K562 (cell line): Measurements from ENCODE around the gene CACNA2D3. TPM values are rescaled to one million over a fixed set of nuclear protein-coding genes. Genes with fewer than 3 reads are reported as not detected.

ENCODE experiments used
- ATAC-seq: fragments of 200-7000 bp; cut with Tn5 transposase; 3 replicates; pipeline ENCODE4 v1.9.1; 2020; ENCODE audit warnings: moderate library complexity
- BruUV-seq: library from RNA; stranded (reverse); fragments of 400-500 nt; replicated peaks from 2 replicates; lab custom pipeline; 2021; lab: Mats Ljungman, UMichigan
- CTCF ChIA-PET: fragments of 300-600 bp; formaldehyde crosslinking; extraction: SDS; loops from one replicate; lab custom pipeline; 2021; ENCODE audit warnings: low intra/inter-chr PET ratio; lab: Yijun Ruan, JAX
- POLR2A ChIA-PET: fragments of 300-600, 350-650 bp; sonication (Branson Sonifier 250); formaldehyde crosslinking; extraction: SDS; loops from one replicate; lab custom pipeline; 2021; ENCODE audit warnings: antibody characterized with exemption, inconsistent platforms; lab: Yijun Ruan, JAX
- DNase-seq, 4 experiments: peaks; one replicate each; pipeline versions ENCODE4 v3.0.0 to v3.0.0-alpha.2; 2011 to 2018; ENCODE audit warnings: low spot score in 3 of 4, mixed read lengths in 3 of 4; ENCODE audit errors: extremely low read depth in 1 of 4
- FAIRE-seq: peaks from 2 replicates; lab custom pipeline; 2011; peaks lifted over from hg19 to GRCh38; lab: Jason Lieb, UNC
- H2AFZ ChIP-seq: 2 replicates; pipeline ENCODE4 v1.6.0; 2011; ENCODE audit warnings: low read depth, low read length, control low read depth, inconsistent platforms
- H3K27ac ChIP-seq: fragments of 200-600 bp; 3 replicates; pipeline ENCODE4 v1.8.0; 2011; ENCODE audit warnings: low read depth, mild to moderate bottlenecking, control low read depth, inconsistent platforms, low read length, moderate library complexity, mixed read lengths; ENCODE audit errors: extremely low read depth
- H3K27me3 ChIP-seq, 2 experiments: fragments of 300-600 bp in 1 of 2; 2 replicates in 1 of 2; 3 replicates in 1 of 2; pipeline versions ENCODE4 v1.6.0 to v1.8.0; 2011; ENCODE audit warnings: inconsistent platforms in 2 of 2, low read length in 2 of 2, mild to moderate bottlenecking in 1 of 2, mixed read lengths in 1 of 2, moderate library complexity in 1 of 2; ENCODE audit not compliant: control insufficient read depth in 2 of 2, insufficient read depth in 2 of 2
- H3K36me3 ChIP-seq: fragments of 300-600 bp; 3 replicates; pipeline ENCODE4 v1.8.0; 2011; ENCODE audit warnings: mild to moderate bottlenecking, low read length, inconsistent platforms; ENCODE audit not compliant: control insufficient read depth, insufficient read depth
- H3K4me1 ChIP-seq, 2 experiments: fragments of 200-600 bp in 1 of 2; replicated peaks in 1 of 2; 2 replicates in 1 of 2; 3 replicates in 1 of 2; pipeline versions ENCODE4 v1.5.1 to v1.8.0; 2011; ENCODE audit warnings: inconsistent platforms in 2 of 2, low read length in 2 of 2, mild to moderate bottlenecking in 1 of 2, mixed read lengths in 1 of 2, moderate library complexity in 1 of 2; ENCODE audit not compliant: control insufficient read depth in 2 of 2, insufficient read depth in 2 of 2
- H3K4me2 ChIP-seq: 2 replicates; pipeline ENCODE4 v1.6.1; 2011; ENCODE audit warnings: low read length, control low read depth, inconsistent platforms, mixed read lengths; ENCODE audit not compliant: insufficient read depth
- H3K4me3 ChIP-seq: fragments of 200-600 bp; sonication (generic), shearing (Covaris generic); 2 replicates; pipeline ENCODE4 v1.5.1; 2016; ENCODE audit warnings: control low read depth, inconsistent platforms
- H3K79me2 ChIP-seq: fragments of 200-600 bp; 3 replicates; pipeline ENCODE4 v1.8.0; 2011; ENCODE audit warnings: low read length, inconsistent platforms; ENCODE audit not compliant: control insufficient read depth, insufficient read depth
- H3K9ac ChIP-seq, 2 experiments: 2 replicates each; pipeline versions ENCODE4 v1.6.0 to v1.6.1; 2011; ENCODE audit warnings: low read depth in 2 of 2, low read length in 2 of 2, control low read depth in 1 of 2, inconsistent platforms in 1 of 2, mild to moderate bottlenecking in 1 of 2, mixed read lengths in 1 of 2; ENCODE audit not compliant: insufficient read depth in 1 of 2
- H3K9me1 ChIP-seq: one replicate; pipeline ENCODE4 v1.6.0; 2011; ENCODE audit warnings: inconsistent platforms, mild to moderate bottlenecking, low read length, moderate library complexity; ENCODE audit not compliant: control insufficient read depth, insufficient read depth
- H3K9me3 ChIP-seq: replicated peaks from 2 replicates; pipeline ENCODE4 v1.5.1; 2011; ENCODE audit warnings: low read depth, low read length, inconsistent platforms; ENCODE audit not compliant: control insufficient read depth, insufficient read depth
- H4K20me1 ChIP-seq: replicated peaks from 2 replicates; pipeline ENCODE4 v1.6.1; 2011; ENCODE audit warnings: low read length, inconsistent platforms, mixed read lengths; ENCODE audit not compliant: control insufficient read depth, insufficient read depth
- BCOR ChIP-seq: fragments of 450-650 bp; IDR thresholded peaks from 2 replicates; pipeline ENCODE4 v1.6.1; 2016
- E2F3 ChIP-seq: fragments of 250-450 bp; sonication (Bioruptor Pico); IDR thresholded peaks from 2 replicates; pipeline ENCODE4 v1.4.0; 2020; ENCODE audit warnings: mild to moderate bottlenecking
- FUS ChIP-seq: fragments of 200-400 bp; formaldehyde crosslinking; optimal IDR thresholded peaks from 2 replicates; pipeline ENCODE3; 2017; ENCODE audit warnings: low read depth, low read length
- GABPA ChIP-seq: fragments of 200-800 bp; sonication (Bioruptor generic); conservative IDR thresholded peaks from 2 replicates; pipeline ENCODE4 v1.6.1; 2016; ENCODE audit warnings: low read depth, missing genetic modification characterization, missing compliant biosample characterization
- POLR2G ChIP-seq: fragments of 200-400 bp; formaldehyde crosslinking; IDR thresholded peaks from 2 replicates; pipeline ENCODE4 v1.6.1; 2017; ENCODE audit warnings: low read depth, mild to moderate bottlenecking, antibody characterized with exemption, low read length, moderate library complexity
- SAFB2 ChIP-seq: fragments of 200-400 bp; formaldehyde crosslinking; IDR thresholded peaks from 2 replicates; pipeline ENCODE4 v1.6.1; 2018; ENCODE audit warnings: borderline replicate concordance, low read length, low read depth, moderate library complexity; ENCODE audit not compliant: severe bottlenecking
- TBP ChIP-seq: optimal IDR thresholded peaks from 2 replicates; pipeline ENCODE3; 2011; ENCODE audit warnings: low read depth, low read length, improper control_type of control experiment
- ZBTB17 ChIP-seq: fragments of 450-650 bp; formaldehyde crosslinking; IDR thresholded peaks from 2 replicates; pipeline ENCODE4 v1.4.0; 2020; ENCODE audit warnings: mild to moderate bottlenecking
- ZNF134 ChIP-seq: fragments of 250-450 bp; sonication (Bioruptor Pico); conservative IDR thresholded peaks from 2 replicates; pipeline ENCODE4 v1.4.0; 2020
- ZNF197 ChIP-seq: fragments of 200-800 bp; sonication (Bioruptor generic); IDR thresholded peaks from 2 replicates; pipeline ENCODE4 v1.6.1; 2016; ENCODE audit warnings: low read depth, missing genetic modification characterization, missing compliant biosample characterization
- ZNF41 ChIP-seq: fragments of 250-450 bp; sonication (Bioruptor Pico); conservative IDR thresholded peaks from 2 replicates; pipeline ENCODE4 v1.4.0; 2020; ENCODE audit warnings: mild to moderate bottlenecking
- ZNF778 ChIP-seq: fragments of 450-650 bp; formaldehyde crosslinking; IDR thresholded peaks from 2 replicates; pipeline ENCODE4 v1.4.0; 2020; ENCODE audit warnings: mild to moderate bottlenecking, moderate library complexity
- WGBS: fragments of 100-300 bp; shearing (Covaris generic); methylation state at CpG from one replicate; pipeline ENCODE4 v1.1.6; 2016; ENCODE audit warnings: low coverage, mixed read lengths; ENCODE audit not compliant: insufficient coverage; ENCODE audit errors: missing lambda C conversion rate; 5-methylcytosine and 5-hydroxymethylcytosine counted together
- in situ Hi-C: fragments of 300-500 bp; cut with MboI; formaldehyde crosslinking; loops from 4 replicates; pipeline ENCODE4 v1.15.0; 2018; ENCODE audit warnings: inconsistent platforms, mixed read lengths
- intact Hi-C: fragments of 100-400 bp; cut with micrococcal nuclease; formaldehyde crosslinking; loops from 2 replicates; pipeline ENCODE4 v1.14.2; 2022
- polyA plus RNA-seq, 8 experiments: library from polyadenylated mRNA; depleted of rRNA in 4 of 8; stranded (reverse) in 5 of 8; unstranded in 3 of 8; fragments of >200 nt; fragmentation: Nextera tagmentation in 2 of 8; fragmentation: Illumina TruSeq in 1 of 8; extraction: Ambion mirVana in 2 of 8; extraction: Trizol in 1 of 8; gene quantifications; 2 replicates each; pipeline versions ENCODE4 v1.2.1 to v1.2.3, GENCODE V29; 2011 to 2014; ENCODE audit warnings: inconsistent platforms in 1 of 8, missing spikeins in 1 of 8
- total RNA-seq, 7 experiments: library from RNA; depleted of rRNA in 6 of 7; stranded (reverse); fragments of >200 nt in 6 of 7; fragmentation: Illumina TruSeq in 2 of 7; extraction: Trizol in 2 of 7; gene quantifications; 2 replicates each; pipeline versions ENCODE4 v1.2.1 to v1.2.3, GENCODE V29; 2011 to 2021; ENCODE audit warnings: low replicate concordance in 1 of 7
- TF ChIP-seq, protein P1 (sequence below): IDR thresholded peaks from 2 replicates; pipeline ENCODE4 v1.6.1; 2014; ENCODE audit warnings: antibody characterized with exemption
- TF ChIP-seq, protein P2 (sequence below): fragments of 250-450 bp; sonication (Bioruptor Pico); IDR thresholded peaks from 2 replicates; pipeline ENCODE4 v1.5.0; 2022; ENCODE audit warnings: mild to moderate bottlenecking

Gene CACNA2D3
- total and polyA plus RNA-seq, 9 of the 15 experiments (the other 6 are each of a cell fraction or from before 2014, with no cell fraction given), result 0.01 TPM; not detected in 8

GRCh38 chr3:54593653-54594052 is 471.3 kb downstream of the CACNA2D3 start:
- Histone ChIP-seq H4K20me1 (no peaks in the 10 kb centered on the region), H3K9me1 (no peaks in the 10 kb centered on the region), H3K27me3 (no peaks in the 10 kb centered on the region), H3K36me3 (no peaks in the 10 kb centered on the region)
- no peak for ATAC-seq
- in situ Hi-C loops, result no loop called here
- TF ChIP-seq ZNF134 (CRISPR knock-in tag) (no peak), FUS (no peak), BCOR (no peak), TBP (no peak), GABPA (tag) (no peak)
- TF ChIP-seq, all 486 proteins: peak for 0
- DNase-seq (no peak), FAIRE-seq (no peak)
- CTCF ChIA-PET, result no interaction called here
- H3K79me2 ChIP-seq, result no peaks in the 10 kb centered on the region
- H3K9ac ChIP-seq, result no peak overlapping the region
- intact Hi-C loops, result no loop called here
- 0% methylated on average over 2 of the region's 2 CpGs for WGBS
- no TSS peak for BruUV-seq
- POLR2A ChIA-PET, result no interaction called here
- H3K4me2 ChIP-seq, result no peak overlapping the region
- H2AFZ ChIP-seq, result no peak overlapping the region
- no peaks in the 10 kb centered on the region for H3K9me3 ChIP-seq
- no peaks in the 10 kb centered on the region for H3K4me1 ChIP-seq
- no peak overlapping the region for H3K27ac ChIP-seq
- no peak overlapping the region for H3K4me3 ChIP-seq

- TF ChIP-seq ZNF778 (CRISPR knock-in tag) (no peak), POLR2G (no peak), ZNF197 (CRISPR knock-in tag) (no peak), ZNF41 (CRISPR knock-in tag) (no peak), E2F3 (CRISPR knock-in tag) (no peak), SAFB2 (no peak), ZBTB17 (CRISPR knock-in tag) (no peak)
- TF ChIP-seq, protein P1, sequence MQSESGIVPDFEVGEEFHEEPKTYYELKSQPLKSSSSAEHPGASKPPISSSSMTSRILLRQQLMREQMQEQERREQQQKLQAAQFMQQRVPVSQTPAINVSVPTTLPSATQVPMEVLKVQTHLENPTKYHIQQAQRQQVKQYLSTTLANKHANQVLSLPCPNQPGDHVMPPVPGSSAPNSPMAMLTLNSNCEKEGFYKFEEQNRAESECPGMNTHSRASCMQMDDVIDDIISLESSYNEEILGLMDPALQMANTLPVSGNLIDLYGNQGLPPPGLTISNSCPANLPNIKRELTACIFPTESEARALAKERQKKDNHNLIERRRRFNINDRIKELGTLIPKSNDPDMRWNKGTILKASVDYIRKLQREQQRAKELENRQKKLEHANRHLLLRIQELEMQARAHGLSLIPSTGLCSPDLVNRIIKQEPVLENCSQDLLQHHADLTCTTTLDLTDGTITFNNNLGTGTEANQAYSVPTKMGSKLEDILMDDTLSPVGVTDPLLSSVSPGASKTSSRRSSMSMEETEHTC, result no peak
- TF ChIP-seq, protein P2, sequence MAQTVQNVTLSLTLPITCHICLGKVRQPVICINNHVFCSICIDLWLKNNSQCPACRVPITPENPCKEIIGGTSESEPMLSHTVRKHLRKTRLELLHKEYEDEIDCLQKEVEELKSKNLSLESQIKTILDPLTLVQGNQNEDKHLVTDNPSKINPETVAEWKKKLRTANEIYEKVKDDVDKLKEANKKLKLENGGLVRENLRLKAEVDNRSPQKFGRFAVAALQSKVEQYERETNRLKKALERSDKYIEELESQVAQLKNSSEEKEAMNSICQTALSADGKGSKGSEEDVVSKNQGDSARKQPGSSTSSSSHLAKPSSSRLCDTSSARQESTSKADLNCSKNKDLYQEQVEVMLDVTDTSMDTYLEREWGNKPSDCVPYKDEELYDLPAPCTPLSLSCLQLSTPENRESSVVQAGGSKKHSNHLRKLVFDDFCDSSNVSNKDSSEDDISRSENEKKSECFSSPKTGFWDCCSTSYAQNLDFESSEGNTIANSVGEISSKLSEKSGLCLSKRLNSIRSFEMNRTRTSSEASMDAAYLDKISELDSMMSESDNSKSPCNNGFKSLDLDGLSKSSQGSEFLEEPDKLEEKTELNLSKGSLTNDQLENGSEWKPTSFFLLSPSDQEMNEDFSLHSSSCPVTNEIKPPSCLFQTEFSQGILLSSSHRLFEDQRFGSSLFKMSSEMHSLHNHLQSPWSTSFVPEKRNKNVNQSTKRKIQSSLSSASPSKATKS (CRISPR knock-in tag), result no peak
- Histone ChIP-seq H2AFZ (no peak overlapping the region), H3K27me3 (peaks cover 0 to 6% of the 10 kb centered on the region in 2 experiments; a peak in 1 of 5 replicates), H4K20me1 (no peaks in the 10 kb centered on the region), H3K9me3 (no peaks in the 10 kb centered on the region), H3K27ac (no peak overlapping the region), H3K4me1 (no peaks in the 10 kb centered on the region), H3K4me3 (no peak overlapping the region), H3K4me2 (no peak overlapping the region), H3K36me3 (no peaks in the 10 kb centered on the region), H3K79me2 (no peaks in the 10 kb centered on the region), H3K9ac (no peak overlapping the region), H3K9me1 (no peaks in the 10 kb centered on the region)
- DNase-seq (no peak), FAIRE-seq (no peak), ATAC-seq (no peak)
- no TSS peak for BruUV-seq
- in situ Hi-C loops, result no loop called here
- 0% methylated on average over 4 of the region's 4 CpGs for WGBS
- CTCF ChIA-PET, result no interaction called here
- intact Hi-C loops, result no loop called here
- POLR2A ChIA-PET, result no interaction called here
Measured at GRCh38 chr3:54596087-54596486, 473.7 kb downstream of the CACNA2D3 start.
